Measurements from ENCODE around the gene RNF217.

GRCh38 chr6:125013938-125014660, 51.9 kb downstream of the RNF217 start:
- TF ChIP-seq CTCF (conservative IDR thresholded peaks at IDR 0.05) (no peak), EZH2 (IDR thresholded peaks at IDR 0.05; ENCODE audit: low read depth) (no peak)

Measured in PC-9 (cell line).